HepG2 (cell line): ENCODE results near the gene NKD1. TPM values are rescaled to one million over a fixed set of nuclear protein-coding genes. Genes with fewer than 3 reads are reported as not detected.

Experiments
- CBX5 ChIP-seq: sonication (generic); formaldehyde crosslinking; IDR thresholded peaks from 2 replicates; pipeline ENCODE4 v1.4.0; 2020; ENCODE audit warnings: missing genetic modification reagents, borderline replicate concordance
- EEA1 ChIP-seq: sonication (generic); formaldehyde crosslinking; IDR thresholded peaks from 2 replicates; pipeline ENCODE4 v1.5.1; 2020; ENCODE audit warnings: mild to moderate bottlenecking, missing genetic modification reagents, borderline replicate concordance
- FOSL2 ChIP-seq: sonication (generic); formaldehyde crosslinking; IDR thresholded peaks from 2 replicates; pipeline ENCODE4 v1.4.0; 2020; ENCODE audit warnings: missing genetic modification reagents
- FOXA3 ChIP-seq: IDR thresholded peaks from 2 replicates; pipeline ENCODE4 v1.6.1; 2016; ENCODE audit warnings: missing genetic modification reagents, missing compliant biosample characterization
- FOXM1 ChIP-seq: sonication (generic); formaldehyde crosslinking; IDR thresholded peaks from 2 replicates; pipeline ENCODE4 v1.5.0; 2020; ENCODE audit warnings: missing genetic modification reagents
- GPN1 ChIP-seq: sonication (generic); formaldehyde crosslinking; IDR thresholded peaks from 2 replicates; pipeline ENCODE4 v1.5.1; 2020; ENCODE audit warnings: missing genetic modification reagents, borderline replicate concordance
- KDM5A ChIP-seq: fragments of 200-600 bp; sonication (generic); IDR thresholded peaks from 2 replicates; pipeline ENCODE4 v1.7.0; 2018; ENCODE audit warnings: antibody characterized with exemption, mild to moderate bottlenecking, low read length, borderline replicate concordance
- PITX1 ChIP-seq: sonication (generic); formaldehyde crosslinking; IDR thresholded peaks from 2 replicates; pipeline ENCODE4 v1.5.1; 2020; ENCODE audit warnings: mild to moderate bottlenecking, missing genetic modification reagents
- SKI ChIP-seq: fragments of 450-650 bp; IDR thresholded peaks from one replicate; pipeline ENCODE4 v1.6.1; 2018; ENCODE audit warnings: mild to moderate bottlenecking; ENCODE audit not compliant: partially characterized antibody
- STAG1 ChIP-seq: sonication (generic); formaldehyde crosslinking; IDR thresholded peaks from 2 replicates; pipeline ENCODE4 v1.4.0; 2020; ENCODE audit warnings: missing genetic modification reagents
- WIZ ChIP-seq: sonication (generic); formaldehyde crosslinking; IDR thresholded peaks from 2 replicates; pipeline ENCODE4 v1.5.1; 2020; ENCODE audit warnings: mild to moderate bottlenecking, missing genetic modification reagents
- ZBTB39 ChIP-seq: sonication (generic); formaldehyde crosslinking; IDR thresholded peaks from 2 replicates; pipeline ENCODE4 v1.5.0; 2020; ENCODE audit warnings: missing genetic modification reagents
- ZFP36 ChIP-seq: fragments of 150-350 bp; IDR thresholded peaks from 2 replicates; pipeline ENCODE4 v1.6.1; 2018; ENCODE audit warnings: borderline replicate concordance, low read length, low read depth; ENCODE audit not compliant: partially characterized antibody
- ZNF234 ChIP-seq: sonication (generic); formaldehyde crosslinking; conservative IDR thresholded peaks from 2 replicates; pipeline ENCODE4 v1.5.1; 2020; ENCODE audit warnings: mild to moderate bottlenecking, missing genetic modification reagents
- ZNF326 ChIP-seq: sonication (generic); formaldehyde crosslinking; IDR thresholded peaks from 2 replicates; pipeline ENCODE4 v1.4.0; 2020; ENCODE audit warnings: missing genetic modification reagents, borderline replicate concordance
- ZNF460 ChIP-seq: sonication (generic); formaldehyde crosslinking; IDR thresholded peaks from 2 replicates; pipeline ENCODE4 v1.5.1; 2020; ENCODE audit warnings: missing genetic modification reagents, mild to moderate bottlenecking, borderline replicate concordance
- ZNF572 ChIP-seq: sonication (generic); formaldehyde crosslinking; IDR thresholded peaks from 2 replicates; pipeline ENCODE4 v1.5.1; 2020; ENCODE audit warnings: mild to moderate bottlenecking, missing genetic modification reagents
- ZNF687 ChIP-seq: sonication (generic); formaldehyde crosslinking; IDR thresholded peaks from 2 replicates; pipeline ENCODE4 v1.5.1; 2020; ENCODE audit warnings: mild to moderate bottlenecking, missing genetic modification reagents, moderate library complexity
- ZSCAN29 ChIP-seq: sonication (generic); formaldehyde crosslinking; conservative IDR thresholded peaks from 2 replicates; pipeline ENCODE4 v1.4.0; 2020; ENCODE audit warnings: mild to moderate bottlenecking, missing genetic modification reagents
- polyA plus RNA-seq, 8 experiments: library from polyadenylated mRNA; depleted of rRNA in 3 of 8; stranded (reverse) in 7 of 8; unstranded in 1 of 8; fragments of >200 nt; fragmentation: Illumina TruSeq in 4 of 8; extraction: Trizol in 4 of 8; gene quantifications; 2 replicates each; pipeline versions ENCODE4 v1.2.1 to v1.2.3, GENCODE V29; 2011 to 2016; ENCODE audit warnings: low read depth in 4 of 8, missing spikeins in 1 of 8, mixed read lengths in 1 of 8; ENCODE audit not compliant: insufficient read depth in 1 of 8
- total RNA-seq, 5 experiments: library from RNA; depleted of rRNA; stranded (reverse); fragments of >200 nt; fragmentation: Illumina TruSeq; extraction: Trizol; gene quantifications; 2 replicates each; pipeline ENCODE4 v1.2.3, GENCODE V29; 2016; ENCODE audit warnings: low read depth in 1 of 5
- TF ChIP-seq, protein P1 (sequence below), 2 experiments: sonication (generic) in 1 of 2; formaldehyde crosslinking in 1 of 2; IDR thresholded peaks; 2 replicates each; pipeline versions ENCODE4 v1.4.0 to v1.6.1; 2018 to 2020; ENCODE audit warnings: missing genetic modification reagents in 2 of 2, borderline replicate concordance in 1 of 2, low read depth in 1 of 2, mild to moderate bottlenecking in 1 of 2, missing biosample characterization in 1 of 2
- TF ChIP-seq, protein P2 (sequence below): sonication (generic); formaldehyde crosslinking; IDR thresholded peaks from 2 replicates; pipeline ENCODE4 v1.4.0; 2020; ENCODE audit warnings: mild to moderate bottlenecking, missing genetic modification reagents

NKD1 gene
- total and polyA plus RNA-seq, 2 of the 13 experiments (the other 11 are each of a cell fraction or from before 2014, with no cell fraction given): 70.4 to 121 TPM

DNA sequence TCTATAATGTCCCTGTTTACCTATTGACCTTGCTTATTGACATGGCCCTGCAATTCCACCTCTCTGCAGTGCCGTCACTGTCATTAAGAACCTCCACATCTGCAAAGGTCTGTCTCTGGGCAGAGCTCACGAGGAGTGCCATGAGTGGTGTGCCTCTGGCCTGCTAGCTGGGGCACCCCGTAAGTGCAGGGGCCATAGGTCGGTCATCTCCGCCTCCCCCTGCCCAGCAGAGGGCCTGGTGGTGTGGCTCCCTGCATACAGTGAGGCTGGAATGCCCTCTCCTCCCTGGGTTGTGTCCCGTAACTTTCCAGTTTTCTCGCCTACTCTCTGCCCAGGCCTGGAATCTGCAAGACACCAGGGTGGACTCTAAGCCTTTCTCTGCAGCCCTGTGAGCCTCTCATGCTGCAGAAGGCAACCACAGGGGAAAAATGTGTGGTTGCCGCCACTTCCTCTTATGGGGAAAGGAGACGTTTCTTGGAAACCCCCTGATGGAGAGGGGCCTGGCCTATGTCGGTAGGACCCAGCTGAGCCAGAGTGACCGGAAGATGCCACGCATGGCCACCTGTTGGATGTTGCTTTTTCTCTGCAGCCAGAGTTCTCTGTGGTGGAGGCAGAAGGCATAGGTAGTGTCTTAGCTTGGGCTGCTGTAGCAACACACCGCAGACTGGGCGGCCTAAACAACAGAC lies 135.6 kb downstream of the NKD1 start (continued):
- no peak for TF ChIP-seq EEA1 (CRISPR knock-in tag)
- TF ChIP-seq, protein P1, sequence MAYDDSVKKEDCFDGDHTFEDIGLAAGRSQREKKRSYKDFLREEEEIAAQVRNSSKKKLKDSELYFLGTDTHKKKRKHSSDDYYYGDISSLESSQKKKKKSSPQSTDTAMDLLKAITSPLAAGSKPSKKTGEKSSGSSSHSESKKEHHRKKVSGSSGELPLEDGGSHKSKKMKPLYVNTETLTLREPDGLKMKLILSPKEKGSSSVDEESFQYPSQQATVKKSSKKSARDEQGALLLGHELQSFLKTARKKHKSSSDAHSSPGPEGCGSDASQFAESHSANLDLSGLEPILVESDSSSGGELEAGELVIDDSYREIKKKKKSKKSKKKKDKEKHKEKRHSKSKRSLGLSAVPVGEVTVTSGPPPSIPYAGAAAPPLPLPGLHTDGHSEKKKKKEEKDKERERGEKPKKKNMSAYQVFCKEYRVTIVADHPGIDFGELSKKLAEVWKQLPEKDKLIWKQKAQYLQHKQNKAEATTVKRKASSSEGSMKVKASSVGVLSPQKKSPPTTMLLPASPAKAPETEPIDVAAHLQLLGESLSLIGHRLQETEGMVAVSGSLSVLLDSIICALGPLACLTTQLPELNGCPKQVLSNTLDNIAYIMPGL (CRISPR knock-in tag; IDR thresholded peaks at IDR 0.05; ENCODE audit: borderline replicate concordance in 1 of 2, low read depth in 1 of 2): no peak
- TF ChIP-seq ZNF460 (CRISPR knock-in tag): no peak
- TF ChIP-seq KDM5A: no peak
- TF ChIP-seq ZFP36: no peak
- TF ChIP-seq PITX1 (CRISPR knock-in tag): no peak
- no peak for TF ChIP-seq ZBTB39 (CRISPR knock-in tag)
- TF ChIP-seq FOSL2 (CRISPR knock-in tag): no peak
- TF ChIP-seq WIZ (CRISPR knock-in tag): 0 out of 2 replicates have a peak, but pooled peaks have one; percentile 37
- TF ChIP-seq ZNF234 (CRISPR knock-in tag): no peak
- no peak for TF ChIP-seq CBX5
- TF ChIP-seq FOXA3 (CRISPR knock-in tag): peak; percentile 72
- TF ChIP-seq, protein P2, sequence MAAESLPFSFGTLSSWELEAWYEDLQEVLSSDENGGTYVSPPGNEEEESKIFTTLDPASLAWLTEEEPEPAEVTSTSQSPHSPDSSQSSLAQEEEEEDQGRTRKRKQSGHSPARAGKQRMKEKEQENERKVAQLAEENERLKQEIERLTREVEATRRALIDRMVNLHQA: no peak
- TF ChIP-seq ZNF572 (CRISPR knock-in tag): 0 out of 2 replicates have a peak, but pooled peaks have one; percentile 46
- peak; percentile 38 for TF ChIP-seq STAG1 (CRISPR knock-in tag)
- TF ChIP-seq ZNF687 (CRISPR knock-in tag): peak; percentile 46
- no peak for TF ChIP-seq ZNF326 (CRISPR knock-in tag)
- TF ChIP-seq GPN1 (CRISPR knock-in tag): no peak
- TF ChIP-seq SKI: no peak
- TF ChIP-seq ZSCAN29 (CRISPR knock-in tag): no peak
- TF ChIP-seq FOXM1 (CRISPR knock-in tag): no peak
